Activated CD8-positive, alpha-beta T cell treated with anti-CD3 and anti-CD28 coated beads for 36 hours (primary cell): ENCODE measurements around the gene NBPF6. TPM values are rescaled to one million over a fixed set of nuclear protein-coding genes. Genes with fewer than 3 reads are reported as not detected.

Source experiments
- total RNA-seq, 2 experiments: library from RNA; stranded (reverse); gene quantifications; one replicate each; pipeline ENCODE4 v1.2.3, GENCODE V29; 2021

NBPF6 gene
- total RNA-seq, 2 experiments from 2014 or later: not detected

Other genes with a start within 250 kb of the NBPF6 start
- 1 to 10 TPM; 7.4 to 8.2 TPM for gene SLC25A24, start 250.0 kb upstream of the NBPF6 start, total RNA-seq
- not detected for gene NBPF4, start 206.3 kb upstream of the NBPF6 start, total RNA-seq
- gene EEIG2, start 109.8 kb downstream of the NBPF6 start, total RNA-seq: 10 to 100 TPM; 10.4 to 12.6 TPM
- 10 to 100 TPM; 25.3 to 27.1 TPM for gene HENMT1, start 210.8 kb downstream of the NBPF6 start, total RNA-seq
- gene PRPF38B, start 242.0 kb downstream of the NBPF6 start, total RNA-seq: 10 to 100 TPM; 62.5 to 65.3 TPM